OCI-LY1 (cell line): Measurements from ENCODE around the gene PPIF.

Source experiments
- EZH2 ChIP-seq: fragments of 200-600 bp; sonication (generic), shearing (Covaris generic); IDR thresholded peaks from 2 replicates; pipeline ENCODE4 v1.8.0; 2017; ENCODE audit warnings: borderline replicate concordance, mixed run types, mild to moderate bottlenecking, antibody characterized with exemption, low read length, moderate library complexity, mixed read lengths
- TF ChIP-seq, protein P1 (sequence below): fragments of 200-600 bp; sonication (generic), shearing (Covaris generic); IDR thresholded peaks from 2 replicates; pipeline ENCODE4 v1.5.1; 2017; ENCODE audit warnings: mild to moderate bottlenecking, antibody characterized with exemption, low read length, moderate library complexity, mixed read lengths

GRCh38 chr10:79374312-79375191 is 27.3 kb downstream of the PPIF start:
- TF ChIP-seq, protein P1, sequence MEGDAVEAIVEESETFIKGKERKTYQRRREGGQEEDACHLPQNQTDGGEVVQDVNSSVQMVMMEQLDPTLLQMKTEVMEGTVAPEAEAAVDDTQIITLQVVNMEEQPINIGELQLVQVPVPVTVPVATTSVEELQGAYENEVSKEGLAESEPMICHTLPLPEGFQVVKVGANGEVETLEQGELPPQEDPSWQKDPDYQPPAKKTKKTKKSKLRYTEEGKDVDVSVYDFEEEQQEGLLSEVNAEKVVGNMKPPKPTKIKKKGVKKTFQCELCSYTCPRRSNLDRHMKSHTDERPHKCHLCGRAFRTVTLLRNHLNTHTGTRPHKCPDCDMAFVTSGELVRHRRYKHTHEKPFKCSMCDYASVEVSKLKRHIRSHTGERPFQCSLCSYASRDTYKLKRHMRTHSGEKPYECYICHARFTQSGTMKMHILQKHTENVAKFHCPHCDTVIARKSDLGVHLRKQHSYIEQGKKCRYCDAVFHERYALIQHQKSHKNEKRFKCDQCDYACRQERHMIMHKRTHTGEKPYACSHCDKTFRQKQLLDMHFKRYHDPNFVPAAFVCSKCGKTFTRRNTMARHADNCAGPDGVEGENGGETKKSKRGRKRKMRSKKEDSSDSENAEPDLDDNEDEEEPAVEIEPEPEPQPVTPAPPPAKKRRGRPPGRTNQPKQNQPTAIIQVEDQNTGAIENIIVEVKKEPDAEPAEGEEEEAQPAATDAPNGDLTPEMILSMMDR: peak; percentile 83
- TF ChIP-seq EZH2: no peak
